Embryonic facial prominence (tissue), 1 donor: Measurements from ENCODE around the gene KRT75.
"Not testable (repeated sequence)": the region's sequence is repeated elsewhere in the genome, so short reads cannot be mapped to it uniquely, and the experiment has no call there.

Experiments used
- DNase-seq: peaks from one replicate; pipeline ENCODE4 v3.0.0-alpha.2; 2016; ENCODE audit errors: extremely low spot score

Gene KRT75

GRCh38 chr12:52434081-52434733 is at the start of gene KRT75:
Gene KRT75, minus strand, starts transcription at chr12:52434371. Its CDS starts 67 bp downstream, at chr12:52434304.
- no peak for DNase-seq

GRCh38 chr12:52480073-52480472 is 45.9 kb upstream of the KRT75 start:
- no peak for DNase-seq

- DNase-seq = no peak
Measured at GRCh38 chr12:52477651-52478050, 43.5 kb upstream of the KRT75 start.

- no peak for DNase-seq
Measured at GRCh38 chr12:52474212-52474611, 40.0 kb upstream of the KRT75 start.

- no peak for DNase-seq
Measured at GRCh38 chr12:52473768-52474167, 39.6 kb upstream of the KRT75 start, which contains the start of gene KRT6C. Gene KRT6C, minus strand, starts transcription at chr12:52473805. Its CDS starts 68 bp downstream, at chr12:52473737.

GRCh38 chr12:52469853-52470252 is 35.7 kb upstream of the KRT75 start:
- no peak for DNase-seq

GRCh38 chr12:52464897-52465296 is 30.7 kb upstream of the KRT75 start:
- no peak for DNase-seq

- no peak for DNase-seq
Measured at GRCh38 chr12:52461693-52462092, 27.5 kb upstream of the KRT75 start.

GRCh38 chr12:52458861-52459260 is 24.7 kb upstream of the KRT75 start:
- DNase-seq = no peak

GRCh38 chr12:52455821-52456220 is 21.6 kb upstream of the KRT75 start:
- DNase-seq = no peak

GRCh38 chr12:52454411-52455201 is 20.4 kb upstream of the KRT75 start:
- DNase-seq = no peak

GRCh38 chr12:52452101-52452500 is 17.9 kb upstream of the KRT75 start, which contains the start of gene KRT6B:
Gene KRT6B, minus strand, starts transcription at chr12:52452146. Its CDS starts 68 bp downstream, at chr12:52452078.
- no peak for DNase-seq

GRCh38 chr12:52448228-52448627 is 14.1 kb upstream of the KRT75 start:
- DNase-seq = no peak

GRCh38 chr12:52447196-52447595 is 13.0 kb upstream of the KRT75 start:
- not testable (repeated sequence) for DNase-seq

- DNase-seq = no peak
Measured at GRCh38 chr12:52446367-52447045, 12.3 kb upstream of the KRT75 start.

- DNase-seq = no peak
Measured at GRCh38 chr12:52445876-52446275, 11.7 kb upstream of the KRT75 start.

GRCh38 chr12:52444647-52445595 is 10.8 kb upstream of the KRT75 start:
- DNase-seq = no peak

- DNase-seq = no peak
Measured at GRCh38 chr12:52443966-52444365, 9.8 kb upstream of the KRT75 start.

- DNase-seq = no peak
Measured at GRCh38 chr12:52442600-52443061, 8.5 kb upstream of the KRT75 start.

- no peak for DNase-seq
Measured at GRCh38 chr12:52441320-52441911, 7.2 kb upstream of the KRT75 start.

GRCh38 chr12:52440821-52441319 is 6.7 kb upstream of the KRT75 start:
- DNase-seq = no peak
